Choroid plexus epithelial cell (primary cell): ENCODE measurements around the gene CST6.

Experiments used
- DNase-seq: peaks from one replicate; pipeline ENCODE4 v3.0.0-alpha.2; 2010; ENCODE audit warnings: low read depth
- H3K4me3 ChIP-seq: 2 replicates; pipeline ENCODE4 v1.5.1; 2011; ENCODE audit warnings: low read depth, mild to moderate bottlenecking, control low read depth, low read length, moderate library complexity
- TF ChIP-seq, protein P1 (sequence below): conservative IDR thresholded peaks from 2 replicates; pipeline ENCODE4 v1.5.1; 2011; ENCODE audit warnings: low read depth, mild to moderate bottlenecking, control low read depth, inconsistent platforms, low read length, moderate library complexity

Gene CST6, protein sequence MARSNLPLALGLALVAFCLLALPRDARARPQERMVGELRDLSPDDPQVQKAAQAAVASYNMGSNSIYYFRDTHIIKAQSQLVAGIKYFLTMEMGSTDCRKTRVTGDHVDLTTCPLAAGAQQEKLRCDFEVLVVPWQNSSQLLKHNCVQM

DNA sequence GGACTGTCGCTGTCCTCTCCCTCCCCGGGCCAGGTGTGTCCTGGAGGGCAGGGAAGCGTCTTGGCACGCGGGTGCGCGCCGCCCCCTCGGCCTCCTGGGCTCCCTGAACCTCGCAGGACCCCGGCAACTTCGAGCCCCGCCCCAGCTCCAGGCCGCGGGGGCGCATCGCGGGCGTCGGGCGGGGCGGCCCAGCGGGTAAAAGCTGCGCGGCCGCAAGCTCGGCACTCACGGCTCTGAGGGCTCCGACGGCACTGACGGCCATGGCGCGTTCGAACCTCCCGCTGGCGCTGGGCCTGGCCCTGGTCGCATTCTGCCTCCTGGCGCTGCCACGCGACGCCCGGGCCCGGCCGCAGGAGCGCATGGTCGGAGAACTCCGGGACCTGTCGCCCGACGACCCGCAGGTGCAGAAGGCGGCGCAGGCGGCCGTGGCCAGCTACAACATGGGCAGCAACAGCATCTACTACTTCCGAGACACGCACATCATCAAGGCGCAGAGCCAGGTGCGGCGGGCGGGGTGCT lies at the start of gene CST6:
CST6 (plus strand) TSS at position 224 of the 519 bp plus-strand sequence; CDS start at position 261, 37 bp downstream.
- TF ChIP-seq, protein P1, sequence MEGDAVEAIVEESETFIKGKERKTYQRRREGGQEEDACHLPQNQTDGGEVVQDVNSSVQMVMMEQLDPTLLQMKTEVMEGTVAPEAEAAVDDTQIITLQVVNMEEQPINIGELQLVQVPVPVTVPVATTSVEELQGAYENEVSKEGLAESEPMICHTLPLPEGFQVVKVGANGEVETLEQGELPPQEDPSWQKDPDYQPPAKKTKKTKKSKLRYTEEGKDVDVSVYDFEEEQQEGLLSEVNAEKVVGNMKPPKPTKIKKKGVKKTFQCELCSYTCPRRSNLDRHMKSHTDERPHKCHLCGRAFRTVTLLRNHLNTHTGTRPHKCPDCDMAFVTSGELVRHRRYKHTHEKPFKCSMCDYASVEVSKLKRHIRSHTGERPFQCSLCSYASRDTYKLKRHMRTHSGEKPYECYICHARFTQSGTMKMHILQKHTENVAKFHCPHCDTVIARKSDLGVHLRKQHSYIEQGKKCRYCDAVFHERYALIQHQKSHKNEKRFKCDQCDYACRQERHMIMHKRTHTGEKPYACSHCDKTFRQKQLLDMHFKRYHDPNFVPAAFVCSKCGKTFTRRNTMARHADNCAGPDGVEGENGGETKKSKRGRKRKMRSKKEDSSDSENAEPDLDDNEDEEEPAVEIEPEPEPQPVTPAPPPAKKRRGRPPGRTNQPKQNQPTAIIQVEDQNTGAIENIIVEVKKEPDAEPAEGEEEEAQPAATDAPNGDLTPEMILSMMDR = no peak
- H3K4me3 ChIP-seq = no peak within 1 kb of the TSS

DNA sequence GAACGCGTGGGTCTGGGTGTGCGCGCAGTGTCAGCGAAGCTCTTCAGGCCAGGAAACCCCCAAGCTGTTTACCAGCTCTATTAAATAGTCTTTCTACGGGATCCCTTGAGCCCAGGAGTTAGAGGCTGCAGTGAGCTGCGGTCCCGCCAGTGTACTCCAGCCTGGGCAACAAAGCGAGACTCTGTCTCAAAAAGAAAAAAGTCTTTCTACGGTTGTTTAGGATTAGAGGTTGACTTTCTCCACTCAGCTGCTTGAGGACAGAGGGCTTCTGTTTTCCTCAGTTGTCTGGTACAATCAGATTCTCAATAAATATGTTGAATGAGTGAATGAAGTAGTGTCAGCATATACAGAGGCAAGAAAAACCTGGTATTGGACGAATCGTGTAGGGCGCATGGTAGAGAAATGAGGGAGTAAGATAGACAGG lies 49.7 kb upstream of the CST6 start:
- H3K4me3 ChIP-seq = peak overlapping the region; percentile 86
- DNase-seq = no peak

More for the DNA sequence above, at the start of gene CST6:
- no peak for DNase-seq

DNA sequence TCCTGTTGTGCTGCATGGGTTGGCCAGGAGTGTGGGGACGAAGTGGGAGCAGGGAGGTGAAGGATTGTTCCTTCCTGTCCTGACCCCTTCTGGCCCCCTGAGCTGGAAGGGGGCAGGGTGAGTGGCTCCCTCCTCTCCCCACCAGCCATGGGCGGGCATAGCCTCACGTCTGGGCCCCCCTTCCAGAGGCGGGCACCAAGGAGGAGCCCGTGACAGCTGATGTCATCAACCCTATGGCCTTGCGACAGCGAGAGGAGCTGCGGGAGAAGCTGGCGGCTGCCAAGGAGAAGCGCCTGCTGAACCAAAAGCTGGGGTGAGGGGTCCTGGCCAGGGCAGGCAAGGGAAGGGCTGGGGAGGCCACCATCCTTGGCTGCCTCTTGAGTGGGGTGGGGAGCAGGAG lies 46.9 kb upstream of the CST6 start:
- no peak overlapping the region for H3K4me3 ChIP-seq
- TF ChIP-seq, protein P1 = no peak
- DNase-seq = no peak

More for the DNA sequence above, 49.7 kb upstream of the CST6 start:
- TF ChIP-seq, protein P1 = no peak

DNA sequence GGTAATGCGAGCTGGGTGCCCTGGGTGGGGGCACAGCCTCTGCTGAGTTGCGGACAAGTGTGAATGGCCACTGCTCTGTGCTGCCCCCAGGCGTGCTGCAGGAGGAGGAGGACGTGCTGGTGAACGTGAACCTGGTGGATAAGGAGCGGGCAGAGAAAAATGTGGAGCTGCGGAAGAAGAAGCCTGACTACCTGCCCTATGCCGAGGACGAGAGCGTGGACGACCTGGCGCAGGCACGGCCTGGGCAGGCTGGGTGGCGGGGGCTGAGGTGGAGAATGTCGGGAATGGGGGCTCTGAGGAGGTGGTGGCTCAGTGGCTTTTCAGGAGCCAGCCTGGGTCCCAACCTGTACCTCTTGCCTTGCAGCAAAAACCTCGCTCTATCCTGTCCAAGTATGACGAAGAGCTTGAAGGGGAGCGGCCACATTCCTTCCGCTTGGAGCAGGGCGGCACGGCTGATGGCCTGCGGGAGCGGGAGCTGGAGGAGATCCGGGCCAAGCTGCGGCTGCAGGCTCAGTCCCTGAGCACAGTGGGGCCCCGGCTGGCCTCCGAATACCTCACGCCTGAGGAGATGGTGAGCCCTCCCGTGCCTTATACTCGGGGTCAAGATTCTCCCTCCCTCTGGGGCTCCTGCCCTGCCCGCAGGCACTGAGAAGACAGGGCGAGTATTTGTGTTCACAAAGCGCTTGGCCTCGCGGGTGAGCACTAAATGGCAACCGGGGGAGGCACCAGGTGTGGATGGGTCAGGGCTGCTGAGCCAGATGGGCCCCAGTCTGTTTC lies 45.6 kb upstream of the CST6 start:
- TF ChIP-seq, protein P1 = no peak
- no peak overlapping the region for H3K4me3 ChIP-seq
- DNase-seq = no peak

DNA sequence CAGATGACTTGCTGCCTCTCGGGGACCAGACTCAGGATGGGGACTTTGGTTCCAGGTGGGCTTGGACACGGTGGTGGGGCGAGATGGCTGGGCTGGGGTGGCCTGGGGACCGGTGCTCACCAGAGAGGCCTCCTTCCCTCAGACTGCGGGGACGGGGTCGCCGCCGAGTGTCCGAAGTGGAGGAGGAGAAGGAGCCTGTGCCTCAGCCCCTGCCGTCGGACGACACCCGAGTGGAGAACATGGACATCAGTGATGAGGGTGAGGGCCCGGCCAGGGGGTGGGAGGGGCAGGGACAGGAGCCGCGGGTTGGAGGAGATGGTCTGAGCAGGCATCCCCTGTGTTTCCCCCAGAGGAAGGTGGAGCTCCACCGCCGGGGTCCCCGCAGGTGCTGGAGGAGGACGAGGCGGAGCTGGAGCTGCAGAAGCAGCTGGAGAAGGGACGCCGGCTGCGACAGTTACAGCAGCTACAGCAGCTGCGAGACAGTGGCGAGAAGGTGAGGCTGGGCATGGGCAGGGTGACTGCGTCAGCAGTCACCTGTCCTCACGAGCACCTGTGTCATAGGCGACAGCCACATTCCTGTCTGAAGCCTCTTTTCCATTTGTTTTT lies 44.4 kb upstream of the CST6 start:
- no peak for DNase-seq
- no peak overlapping the region for H3K4me3 ChIP-seq
- TF ChIP-seq, protein P1 = no peak

DNA sequence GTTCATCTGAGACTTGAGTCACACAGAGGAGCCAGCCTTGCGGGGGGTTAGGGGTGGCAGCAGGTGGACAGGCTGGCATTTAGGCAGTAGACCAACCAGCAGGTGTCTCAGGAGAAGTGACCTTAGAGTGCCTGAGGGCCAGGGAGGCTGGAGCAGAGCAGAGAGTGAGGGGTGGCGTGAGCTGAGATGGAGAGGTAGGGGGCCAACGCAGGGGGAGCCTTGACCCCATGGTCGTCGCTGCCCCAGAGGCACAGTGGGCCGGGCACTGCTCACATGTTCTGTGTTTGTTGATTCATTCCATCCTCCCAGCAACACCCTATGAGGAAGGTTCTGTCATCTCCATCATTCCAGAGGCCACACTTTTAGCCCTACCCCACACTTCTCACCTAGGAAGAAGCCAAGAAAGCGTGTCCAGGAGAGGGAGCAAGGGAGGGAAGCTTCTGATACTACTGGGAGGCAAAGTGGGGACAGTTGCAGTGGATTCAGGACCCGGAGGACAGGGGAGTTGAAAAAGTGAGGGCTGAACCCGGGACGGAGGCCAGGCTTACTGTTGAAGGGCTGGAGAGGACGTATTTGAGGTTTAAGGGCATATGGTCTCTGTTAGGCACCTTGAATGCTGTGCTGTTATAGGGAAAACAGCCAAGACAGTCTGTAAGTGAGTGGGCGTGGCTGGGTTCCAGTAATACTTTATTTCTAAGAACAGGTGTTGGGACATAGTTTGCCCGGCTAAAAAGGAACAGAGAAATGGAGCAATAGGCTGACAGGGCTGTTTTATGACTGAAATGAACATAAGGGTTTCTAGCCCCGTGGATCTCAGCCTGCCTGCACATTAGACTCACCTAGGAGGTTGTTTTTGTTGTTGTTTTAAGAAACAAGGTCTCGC lies 43.0 kb upstream of the CST6 start:
- DNase-seq = no peak
- TF ChIP-seq, protein P1 = peak; percentile 23
- no peak overlapping the region for H3K4me3 ChIP-seq
